Measurements from ENCODE around the gene DGCR8. TPM values are rescaled to one million over a fixed set of nuclear protein-coding genes. Genes with fewer than 3 reads are reported as not detected.

The DGCR8 gene
- total RNA-seq, 1 donor from 2014 or later = 26.5 TPM

DNA sequence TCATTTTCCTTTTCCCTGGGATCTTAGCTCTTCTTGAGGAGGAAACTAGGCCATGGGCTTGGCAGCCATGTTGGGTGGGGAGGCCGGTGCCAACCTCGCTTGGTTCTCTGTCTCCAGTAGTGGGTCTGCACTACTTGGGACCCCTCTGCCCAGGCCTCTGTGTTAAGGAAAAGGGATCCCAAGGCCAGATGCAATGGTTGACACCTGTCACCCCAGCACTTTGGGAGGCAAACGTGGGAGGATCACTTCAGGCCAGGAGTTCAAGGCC, 49.6 kb downstream of the DGCR8 start:
- no peak for DNase-seq (ENCODE audit: low read depth)
- TF ChIP-seq, protein P1, sequence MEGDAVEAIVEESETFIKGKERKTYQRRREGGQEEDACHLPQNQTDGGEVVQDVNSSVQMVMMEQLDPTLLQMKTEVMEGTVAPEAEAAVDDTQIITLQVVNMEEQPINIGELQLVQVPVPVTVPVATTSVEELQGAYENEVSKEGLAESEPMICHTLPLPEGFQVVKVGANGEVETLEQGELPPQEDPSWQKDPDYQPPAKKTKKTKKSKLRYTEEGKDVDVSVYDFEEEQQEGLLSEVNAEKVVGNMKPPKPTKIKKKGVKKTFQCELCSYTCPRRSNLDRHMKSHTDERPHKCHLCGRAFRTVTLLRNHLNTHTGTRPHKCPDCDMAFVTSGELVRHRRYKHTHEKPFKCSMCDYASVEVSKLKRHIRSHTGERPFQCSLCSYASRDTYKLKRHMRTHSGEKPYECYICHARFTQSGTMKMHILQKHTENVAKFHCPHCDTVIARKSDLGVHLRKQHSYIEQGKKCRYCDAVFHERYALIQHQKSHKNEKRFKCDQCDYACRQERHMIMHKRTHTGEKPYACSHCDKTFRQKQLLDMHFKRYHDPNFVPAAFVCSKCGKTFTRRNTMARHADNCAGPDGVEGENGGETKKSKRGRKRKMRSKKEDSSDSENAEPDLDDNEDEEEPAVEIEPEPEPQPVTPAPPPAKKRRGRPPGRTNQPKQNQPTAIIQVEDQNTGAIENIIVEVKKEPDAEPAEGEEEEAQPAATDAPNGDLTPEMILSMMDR (conservative IDR thresholded peaks at IDR 0.05; ENCODE audit: low read depth, low read length) = no peak

DNA sequence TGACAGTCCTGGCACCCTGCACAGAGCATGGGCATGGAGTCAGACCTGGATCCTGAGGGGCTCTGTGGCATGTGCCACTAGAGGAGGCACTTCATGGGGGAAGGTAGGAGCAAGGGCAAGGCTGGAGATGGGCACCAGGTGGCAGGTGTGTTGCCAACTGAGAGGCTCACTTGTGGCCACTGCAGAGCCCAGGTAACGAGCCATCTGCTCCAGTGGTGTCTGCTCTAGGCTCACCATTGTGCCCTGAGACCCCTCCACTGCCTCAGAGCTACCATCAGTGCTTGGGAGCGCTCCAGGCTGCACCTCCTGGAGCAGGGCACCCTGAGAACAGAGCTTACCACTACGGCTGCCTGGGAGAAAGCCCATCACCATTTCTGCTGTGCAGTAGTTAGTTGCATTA, 50.3 kb downstream of the DGCR8 start:
- TF ChIP-seq, protein P1 (conservative IDR thresholded peaks at IDR 0.05; ENCODE audit: low read depth, low read length) = no peak
- DNase-seq (ENCODE audit: low read depth) = no peak
- no peak overlapping the region for H3K4me3 ChIP-seq (ENCODE audit: low read depth, low read length)

More for the DNA sequence above, 49.6 kb downstream of the DGCR8 start:
- H3K4me3 ChIP-seq (ENCODE audit: low read depth, low read length) = no peak overlapping the region

DNA sequence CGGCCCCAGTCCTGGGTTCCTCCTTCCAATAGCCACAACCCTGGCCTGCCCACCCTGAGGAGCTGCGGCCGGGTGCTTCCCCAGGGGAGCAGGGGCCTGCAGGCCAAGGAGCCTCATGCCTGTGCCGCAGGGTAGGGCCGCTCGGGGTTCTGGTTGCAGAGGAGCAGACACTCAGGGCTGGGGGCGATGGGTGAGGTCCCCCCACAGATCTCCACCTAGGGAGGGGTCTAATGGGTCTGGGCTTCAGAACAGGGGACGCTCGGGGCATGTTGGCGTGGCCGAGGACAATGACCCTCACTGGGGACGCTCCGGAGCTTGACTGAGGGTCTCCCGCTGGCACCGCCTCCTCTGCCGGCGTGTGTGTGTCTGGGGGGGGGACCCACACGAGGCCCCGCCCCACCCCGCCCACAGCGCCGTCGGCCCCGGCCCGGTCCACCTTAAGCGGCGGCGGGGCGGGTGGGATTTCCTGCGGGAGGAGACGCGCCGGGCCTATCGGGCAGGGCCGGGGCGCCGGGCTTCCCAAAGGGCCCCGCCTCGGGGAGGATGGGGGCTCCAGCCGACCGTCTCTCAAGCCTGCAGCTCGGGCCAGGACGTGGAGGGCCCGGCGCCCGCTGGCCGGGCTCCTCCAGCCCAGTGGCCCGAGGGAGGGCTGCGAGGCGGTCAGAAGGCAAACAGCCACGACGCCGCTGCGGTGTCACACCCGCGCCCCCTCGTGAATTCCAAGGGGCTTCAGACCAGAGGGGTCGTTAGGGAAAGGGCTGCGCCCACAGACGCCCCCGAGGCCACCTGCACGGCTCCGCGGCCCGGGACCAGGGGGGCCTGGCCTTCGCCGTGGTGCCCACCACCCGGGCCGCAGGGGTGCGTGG, 50.9 kb downstream of the DGCR8 start:
- peak overlapping the region; percentile 85 for H3K4me3 ChIP-seq (ENCODE audit: low read depth, low read length)
- no peak for DNase-seq (ENCODE audit: low read depth)
- TF ChIP-seq, protein P1 (conservative IDR thresholded peaks at IDR 0.05; ENCODE audit: low read depth, low read length) = no peak

DNA sequence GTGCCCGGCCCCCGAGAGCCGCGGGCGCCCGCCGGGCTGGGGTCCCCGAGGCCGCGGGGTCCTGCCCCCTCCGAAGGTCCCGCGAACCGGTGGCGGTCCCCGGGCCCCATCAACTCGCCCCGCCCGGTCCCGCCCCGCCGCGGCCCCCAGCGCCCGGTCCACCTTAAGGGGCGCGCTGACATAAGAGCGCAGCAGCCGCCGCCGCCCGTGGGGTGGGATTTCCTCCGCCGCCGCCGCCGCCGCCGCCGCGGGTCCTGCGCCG, 51.5 kb downstream of the DGCR8 start, which contains the start of gene ZDHHC8:
TSS of gene ZDHHC8 (plus strand) at position 208 of the 262 bp plus-strand sequence. CDS start 144 bp downstream, outside the sequence.
- TF ChIP-seq, protein P1 (conservative IDR thresholded peaks at IDR 0.05; ENCODE audit: low read depth, low read length) = no peak
- H3K4me3 ChIP-seq (ENCODE audit: low read depth, low read length) = peak within 1 kb of the TSS; percentile 85
- DNase-seq (ENCODE audit: low read depth) = no peak

DNA sequence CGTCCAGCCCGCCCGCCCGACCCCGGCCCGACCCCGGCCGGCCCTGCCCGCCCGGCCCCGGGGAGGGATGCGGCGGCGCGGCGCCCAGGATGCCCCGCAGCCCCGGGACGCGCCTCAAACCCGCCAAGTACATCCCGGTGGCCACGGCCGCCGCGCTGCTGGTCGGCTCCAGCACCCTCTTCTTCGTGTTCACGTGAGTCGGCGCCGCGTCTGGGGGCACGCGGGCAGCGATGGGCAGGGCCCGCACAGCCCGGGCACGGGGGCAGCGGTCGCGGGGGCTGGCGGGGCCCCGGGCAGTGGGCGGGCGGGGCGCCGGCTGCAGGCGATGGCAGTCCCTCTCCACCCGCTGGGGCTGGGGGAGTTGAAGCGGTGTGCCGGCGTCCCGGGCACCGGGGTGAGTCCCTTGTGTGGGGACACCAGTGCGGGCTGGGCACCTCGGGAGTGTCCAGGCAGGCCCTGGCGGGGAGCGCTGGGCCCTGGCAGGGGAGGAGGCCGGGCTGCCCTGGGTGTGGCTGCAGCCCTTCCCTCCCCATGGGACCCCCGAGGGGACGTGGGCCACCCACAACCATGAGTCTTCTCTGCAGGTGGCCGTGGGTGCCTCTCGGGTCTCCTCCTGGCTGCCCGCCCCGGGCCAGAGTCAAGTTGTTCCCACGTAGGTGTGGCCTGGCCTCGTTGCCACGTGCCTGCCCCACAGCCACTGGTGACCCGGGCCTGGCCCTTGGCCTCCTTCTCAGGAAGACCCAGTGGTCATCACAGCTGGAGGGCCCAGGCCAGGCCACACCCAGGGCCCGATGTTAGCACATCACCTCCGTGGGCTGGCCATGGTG, 52.0 kb downstream of the DGCR8 start:
- TF ChIP-seq, protein P1 (conservative IDR thresholded peaks at IDR 0.05; ENCODE audit: low read depth, low read length) = no peak
- H3K4me3 ChIP-seq (ENCODE audit: low read depth, low read length) = peak overlapping the region; percentile 81
- no peak for DNase-seq (ENCODE audit: low read depth)

DNA sequence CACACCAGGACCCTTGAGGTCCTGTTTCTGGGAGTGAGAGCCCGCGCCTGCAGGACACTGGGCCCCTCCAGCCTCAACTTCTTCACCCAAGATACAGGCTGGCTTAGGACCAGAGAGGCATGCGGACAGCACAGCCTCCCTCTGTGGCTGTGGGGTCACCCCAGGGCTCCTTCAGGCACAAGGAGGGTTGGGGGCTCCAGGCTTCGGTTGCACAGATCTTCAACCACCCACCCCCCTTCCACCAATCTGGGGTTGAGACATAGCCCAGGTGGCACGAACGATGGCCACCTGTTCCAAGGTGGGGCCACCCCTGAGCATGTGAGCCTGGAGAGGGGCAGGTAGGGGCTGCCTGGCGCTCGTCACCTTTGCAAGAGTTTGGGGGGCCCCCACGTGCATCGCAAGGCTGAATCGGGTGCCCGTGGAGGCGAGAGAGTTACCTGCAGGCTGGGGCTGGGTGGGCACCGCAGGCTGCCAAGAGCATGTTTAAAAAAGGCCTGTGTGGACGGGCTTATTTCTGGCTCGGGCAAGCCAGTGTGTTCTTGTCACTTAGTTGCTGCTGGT, 52.7 kb downstream of the DGCR8 start:
- TF ChIP-seq, protein P1 (conservative IDR thresholded peaks at IDR 0.05; ENCODE audit: low read depth, low read length) = no peak
- H3K4me3 ChIP-seq (ENCODE audit: low read depth, low read length) = peak overlapping the region; percentile 81
- no peak for DNase-seq (ENCODE audit: low read depth)
